Measurements from ENCODE around the gene ARHGAP33.
"Not testable (repeated sequence)": the region's sequence is repeated elsewhere in the genome, so short reads cannot be mapped to it uniquely, and the experiment has no call there.

The ARHGAP33 gene

DNA sequence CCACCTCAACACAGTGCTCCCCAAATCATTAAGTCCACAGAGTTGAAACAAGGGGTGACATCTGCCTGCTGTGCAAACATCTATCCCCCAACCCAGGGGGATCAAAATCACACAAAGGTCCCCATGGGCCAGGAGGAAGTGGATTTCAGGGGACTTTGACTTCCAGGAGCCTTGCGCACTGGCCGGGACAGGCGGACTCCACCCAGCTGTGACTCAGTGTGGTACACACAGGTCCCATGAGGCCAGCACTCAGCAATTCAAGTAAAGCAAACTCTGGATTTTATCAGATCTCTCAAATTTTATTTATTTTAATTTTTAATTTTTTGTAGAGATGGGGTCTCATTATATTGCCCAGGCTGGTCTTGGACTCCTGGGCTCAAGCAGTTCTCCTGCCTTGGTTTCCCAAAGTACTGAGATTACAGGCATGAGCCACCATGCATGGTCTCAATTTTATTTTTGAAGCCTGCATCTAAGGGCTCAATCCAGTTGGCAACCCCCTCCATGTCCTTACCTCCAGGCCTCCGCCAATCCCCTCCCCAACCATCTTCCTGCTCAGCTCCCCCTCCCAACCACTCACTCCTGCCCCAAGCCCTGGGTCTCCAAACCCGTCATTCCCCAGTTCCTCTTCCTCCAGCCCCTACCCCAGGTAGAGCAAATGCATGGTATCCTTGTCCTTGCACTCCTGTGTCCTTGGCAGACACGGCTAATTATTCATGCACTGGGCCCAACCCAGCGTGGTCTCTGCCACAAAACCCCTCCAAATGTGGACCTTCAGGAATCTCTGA, 18.2 kb downstream of the ARHGAP33 start:
- H3K27ac ChIP-seq: no peak overlapping the region
- H3K9me3 ChIP-seq (ENCODE audit: severe bottlenecking): no peaks in the 10 kb centered on the region
- TF ChIP-seq, protein P1, sequence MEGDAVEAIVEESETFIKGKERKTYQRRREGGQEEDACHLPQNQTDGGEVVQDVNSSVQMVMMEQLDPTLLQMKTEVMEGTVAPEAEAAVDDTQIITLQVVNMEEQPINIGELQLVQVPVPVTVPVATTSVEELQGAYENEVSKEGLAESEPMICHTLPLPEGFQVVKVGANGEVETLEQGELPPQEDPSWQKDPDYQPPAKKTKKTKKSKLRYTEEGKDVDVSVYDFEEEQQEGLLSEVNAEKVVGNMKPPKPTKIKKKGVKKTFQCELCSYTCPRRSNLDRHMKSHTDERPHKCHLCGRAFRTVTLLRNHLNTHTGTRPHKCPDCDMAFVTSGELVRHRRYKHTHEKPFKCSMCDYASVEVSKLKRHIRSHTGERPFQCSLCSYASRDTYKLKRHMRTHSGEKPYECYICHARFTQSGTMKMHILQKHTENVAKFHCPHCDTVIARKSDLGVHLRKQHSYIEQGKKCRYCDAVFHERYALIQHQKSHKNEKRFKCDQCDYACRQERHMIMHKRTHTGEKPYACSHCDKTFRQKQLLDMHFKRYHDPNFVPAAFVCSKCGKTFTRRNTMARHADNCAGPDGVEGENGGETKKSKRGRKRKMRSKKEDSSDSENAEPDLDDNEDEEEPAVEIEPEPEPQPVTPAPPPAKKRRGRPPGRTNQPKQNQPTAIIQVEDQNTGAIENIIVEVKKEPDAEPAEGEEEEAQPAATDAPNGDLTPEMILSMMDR (IDR thresholded peaks at IDR 0.05; ENCODE audit: low read depth, low read length): no peak
- DNase-seq: no peak
- peaks cover 5% of the 10 kb centered on the region; the same call in 1 of the 2 replicates for H3K36me3 ChIP-seq
- no peak overlapping the region for H3K4me3 ChIP-seq (ENCODE audit: low read depth, low read length)
- no peaks in the 10 kb centered on the region for H3K27me3 ChIP-seq (ENCODE audit: insufficient read depth, low read depth, severe bottlenecking)

DNA sequence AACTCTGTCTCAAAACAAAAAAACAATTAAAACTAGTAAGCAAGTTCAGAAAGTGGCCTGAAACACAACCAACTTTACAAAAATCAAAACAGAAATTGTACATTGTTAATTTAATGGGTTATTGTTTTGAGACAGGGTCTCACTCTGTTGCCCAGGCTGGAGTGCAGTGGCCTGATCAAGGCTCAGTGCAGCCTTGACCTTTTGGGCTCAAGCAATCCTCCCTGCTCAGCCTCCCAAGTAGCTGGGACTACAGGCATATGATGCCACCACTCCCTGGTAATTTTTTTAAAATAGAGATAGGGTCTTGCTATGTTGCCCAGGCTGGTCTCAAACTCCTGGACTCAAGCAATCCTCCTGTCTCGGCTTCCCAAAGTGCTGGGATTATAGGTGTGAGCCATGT, 20.2 kb downstream of the ARHGAP33 start:
- not testable (repeated sequence) for H3K27ac ChIP-seq

DNA sequence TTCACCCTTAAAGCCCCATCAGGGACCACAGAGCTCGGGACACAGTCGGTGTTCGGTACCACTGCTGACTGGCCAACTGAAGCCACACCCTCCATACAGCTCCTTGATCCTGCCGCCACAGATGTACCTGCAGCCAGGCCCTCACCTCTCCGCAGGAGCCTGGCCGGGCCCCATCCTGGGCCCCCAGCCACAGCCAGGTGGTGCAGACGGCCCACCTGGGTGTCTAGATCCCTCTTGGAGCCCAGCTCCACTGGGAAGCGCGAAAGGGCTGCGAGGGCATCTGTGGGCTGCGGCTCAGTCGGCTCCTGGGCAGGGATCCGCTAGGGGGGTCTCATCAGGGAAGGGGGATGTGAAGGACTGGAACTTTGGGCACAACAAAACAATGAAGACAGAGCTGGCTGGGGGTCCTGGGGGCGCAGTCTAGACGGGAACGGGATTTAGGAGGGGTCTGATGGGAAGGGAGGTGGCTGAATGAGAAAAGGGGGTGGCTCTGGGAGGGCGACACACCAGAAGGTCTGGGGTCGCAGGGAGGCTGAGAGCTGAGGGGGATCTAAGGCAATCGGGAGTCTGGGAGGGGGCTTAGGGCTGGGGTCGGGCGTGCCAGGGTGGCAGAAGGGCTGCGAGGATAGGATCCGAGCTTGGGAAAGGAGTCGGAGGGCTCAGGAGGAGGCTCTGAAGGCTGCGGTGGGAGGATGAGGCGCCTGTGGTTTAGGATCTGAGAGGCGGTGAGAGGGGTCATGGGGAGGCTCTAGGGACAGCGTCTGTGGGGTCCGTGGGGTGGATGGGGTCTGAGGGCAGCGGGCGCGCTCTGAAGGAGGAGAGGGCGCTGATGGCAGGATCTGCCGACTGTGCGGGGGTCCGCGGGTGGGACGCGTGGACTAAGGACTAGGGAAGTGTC, 21.5 kb downstream of the ARHGAP33 start:
- Histone ChIP-seq H3K27ac (no peak overlapping the region), H3K27me3 (ENCODE audit: insufficient read depth, low read depth, severe bottlenecking) (no peaks in the 10 kb centered on the region), H3K4me3 (ENCODE audit: low read depth, low read length) (no peak overlapping the region)

More for the DNA sequence above, 20.2 kb downstream of the ARHGAP33 start:
- not testable (repeated sequence) for DNase-seq; H3K36me3 ChIP-seq; H3K9me3 ChIP-seq (ENCODE audit: severe bottlenecking); H3K4me3 ChIP-seq (ENCODE audit: low read depth, low read length); H3K27me3 ChIP-seq (ENCODE audit: insufficient read depth, low read depth, severe bottlenecking)

DNA sequence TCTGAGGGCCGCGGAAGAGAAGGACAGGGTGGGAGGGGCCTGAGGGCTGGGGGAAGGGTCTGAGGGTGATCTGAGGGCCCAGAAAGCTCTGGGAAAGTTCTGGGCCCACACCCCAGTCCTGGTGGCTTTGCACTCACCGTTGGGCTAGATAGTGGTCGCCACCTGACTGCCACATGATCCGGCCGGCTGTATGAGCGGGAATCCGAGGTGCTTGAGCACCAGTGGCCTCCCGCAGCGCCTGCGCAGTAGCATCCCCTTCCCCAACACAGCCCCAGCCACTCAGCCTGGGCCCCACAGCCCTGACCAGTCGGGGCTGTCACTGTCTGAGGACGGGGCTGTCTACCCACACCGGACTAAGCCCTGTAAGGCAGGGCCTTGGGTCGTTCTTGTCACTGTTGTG, 22.3 kb downstream of the ARHGAP33 start:
- Histone ChIP-seq H3K9me3 (ENCODE audit: severe bottlenecking) (no peaks in the 10 kb centered on the region), H3K36me3 (no peaks in the 10 kb centered on the region), H3K4me3 (ENCODE audit: low read depth, low read length) (no peak overlapping the region), H3K27ac (no peak overlapping the region), H3K27me3 (ENCODE audit: insufficient read depth, low read depth, severe bottlenecking) (no peaks in the 10 kb centered on the region)
- DNase-seq: no peak
- TF ChIP-seq, protein P1 (IDR thresholded peaks at IDR 0.05; ENCODE audit: low read depth, low read length): no peak

More for the DNA sequence above, 21.5 kb downstream of the ARHGAP33 start:
- Histone ChIP-seq H3K9me3 (ENCODE audit: severe bottlenecking) (no peaks in the 10 kb centered on the region), H3K36me3 (no peaks in the 10 kb centered on the region)
- no peak for DNase-seq
- TF ChIP-seq, protein P1 (IDR thresholded peaks at IDR 0.05; ENCODE audit: low read depth, low read length): no peak

DNA sequence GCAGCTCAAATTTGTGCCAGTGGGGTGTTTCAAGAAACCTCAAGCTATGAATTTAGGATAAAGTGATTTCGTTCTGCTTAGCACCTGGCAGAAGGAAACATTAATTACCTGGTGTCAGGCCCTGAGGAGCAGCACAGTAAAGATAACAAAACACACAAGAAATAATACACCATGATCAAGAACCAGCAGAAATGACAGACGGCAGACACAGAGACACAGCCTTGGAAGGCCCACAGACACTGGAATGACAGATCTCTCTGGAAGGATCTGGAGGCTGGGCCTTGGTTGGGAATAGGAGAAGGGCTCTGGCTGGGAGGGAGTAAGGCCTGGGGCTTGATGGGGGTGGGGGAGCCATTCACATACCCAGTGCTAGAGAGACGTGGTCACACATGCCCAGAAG, 26.5 kb downstream of the ARHGAP33 start:
- no peaks in the 10 kb centered on the region for H3K9me3 ChIP-seq (ENCODE audit: severe bottlenecking)
- DNase-seq: no peak
- TF ChIP-seq, protein P1 (IDR thresholded peaks at IDR 0.05; ENCODE audit: low read depth, low read length): no peak
- H3K27ac ChIP-seq: no peak overlapping the region
- no peak overlapping the region for H3K4me3 ChIP-seq (ENCODE audit: low read depth, low read length)
- H3K27me3 ChIP-seq (ENCODE audit: insufficient read depth, low read depth, severe bottlenecking): no peaks in the 10 kb centered on the region
- no peaks in the 10 kb centered on the region for H3K36me3 ChIP-seq

DNA sequence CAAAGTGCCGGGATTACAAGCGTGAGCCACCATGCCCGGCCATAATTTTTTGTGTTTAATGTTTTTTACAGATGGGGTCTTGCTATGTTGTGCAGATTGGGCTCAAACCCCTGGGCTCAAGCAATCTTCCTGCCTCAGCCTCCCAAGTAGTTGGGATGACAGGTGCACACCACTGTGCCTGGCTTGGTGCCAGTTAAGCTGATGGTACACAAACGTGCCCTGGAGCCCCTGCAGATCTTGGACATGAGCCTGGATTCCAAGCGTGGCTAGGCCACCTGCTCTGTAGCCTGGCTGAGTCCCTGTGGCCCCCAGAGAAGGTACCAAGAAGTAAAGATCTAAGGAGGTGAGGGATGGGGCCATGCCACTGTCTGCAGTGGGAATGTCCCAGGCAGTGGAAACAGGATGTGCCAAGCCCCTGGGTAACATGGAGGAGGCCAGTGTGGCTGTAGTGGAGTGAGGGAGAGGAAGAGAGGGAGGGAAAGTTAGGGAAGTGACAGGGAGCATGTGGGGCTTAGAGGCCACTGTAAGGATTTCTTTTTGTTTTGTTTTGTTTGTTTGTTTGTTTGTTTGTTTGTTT, 30.2 kb downstream of the ARHGAP33 start:
- TF ChIP-seq, protein P1 (IDR thresholded peaks at IDR 0.05; ENCODE audit: low read depth, low read length): no peak
- H3K4me3 ChIP-seq (ENCODE audit: low read depth, low read length): no peak overlapping the region
- H3K36me3 ChIP-seq: no peaks in the 10 kb centered on the region
- H3K9me3 ChIP-seq (ENCODE audit: severe bottlenecking): no peaks in the 10 kb centered on the region
- H3K27ac ChIP-seq: no peak overlapping the region
- DNase-seq: no peak
- H3K27me3 ChIP-seq (ENCODE audit: insufficient read depth, low read depth, severe bottlenecking): no peaks in the 10 kb centered on the region
